Measurements from ENCODE around the gene NUDT4.

Gene NUDT4

DNA sequence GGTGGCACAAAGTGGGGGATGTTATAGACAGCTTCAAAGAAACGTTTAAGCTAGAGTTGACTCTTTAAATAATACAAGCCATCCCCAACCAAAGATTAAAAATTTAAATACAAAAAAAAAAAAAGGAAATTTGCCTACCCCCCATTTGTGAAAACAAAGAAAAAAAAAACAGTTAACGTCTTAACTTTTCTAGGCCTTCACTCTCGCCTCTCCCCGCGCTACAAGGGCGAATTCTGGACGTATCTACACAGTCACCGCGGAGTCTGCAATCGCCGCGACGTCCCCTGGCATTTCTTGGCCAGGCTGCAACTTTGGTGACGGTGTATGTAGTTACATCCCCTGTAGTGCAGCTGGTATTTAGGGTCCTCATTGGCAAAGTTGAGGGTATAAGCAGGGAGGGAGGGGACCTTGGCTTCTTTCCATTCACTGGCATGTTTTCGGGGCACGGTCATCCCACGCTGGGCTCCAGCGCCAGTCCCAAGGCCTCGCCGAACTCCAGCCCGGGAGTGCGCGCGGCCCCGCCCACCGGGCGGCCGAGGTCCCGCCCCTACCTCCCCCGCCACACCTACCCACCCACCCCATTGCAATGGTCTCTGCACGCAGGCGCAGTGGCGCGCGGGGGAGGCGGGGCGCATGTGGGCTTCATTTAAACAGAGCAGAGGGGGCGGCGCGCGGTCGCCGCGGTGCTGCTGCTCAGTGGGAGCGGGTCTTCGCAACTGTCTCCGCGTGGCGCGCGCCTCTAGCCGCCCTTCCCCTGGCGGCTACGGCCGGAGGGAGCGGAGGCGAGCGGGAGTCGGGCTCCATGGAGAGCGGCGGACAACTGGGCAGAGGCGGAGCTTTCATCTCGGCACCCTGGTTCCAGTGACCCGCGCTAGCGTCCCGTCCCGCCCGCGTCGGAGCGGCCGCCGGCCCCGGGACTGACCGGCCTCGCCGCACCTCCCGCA, at the start of gene NUDT4:
TSS of gene NUDT4 (plus strand) at position 674 of the 944 bp plus-strand sequence. CDS start 398 bp downstream, outside the sequence.
- peak; percentile 81 for DNase-seq (ENCODE audit: low spot score)
- FAIRE-seq = peak; percentile 12

DNA sequence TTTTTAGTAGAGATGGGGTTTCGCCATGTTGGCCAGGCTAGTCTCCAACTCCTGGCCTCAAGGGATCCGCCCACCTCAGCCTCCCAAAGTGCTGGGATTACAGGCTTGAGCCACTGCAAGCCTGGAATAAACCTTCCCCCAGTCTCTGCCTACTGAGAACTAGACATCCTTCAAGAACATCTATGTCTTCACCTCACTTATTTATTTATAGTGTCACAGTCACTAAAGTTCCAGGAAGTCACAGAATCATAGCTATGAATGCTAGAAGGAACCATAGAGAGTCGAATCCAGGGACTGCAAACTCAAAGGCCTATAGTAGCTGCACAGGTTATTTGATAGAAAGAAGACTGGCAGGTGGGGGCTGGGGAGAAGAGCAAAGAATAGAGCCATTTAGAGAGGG, 44.7 kb upstream of the NUDT4 start:
- FAIRE-seq = no peak
- no peak for DNase-seq (ENCODE audit: low spot score)

DNA sequence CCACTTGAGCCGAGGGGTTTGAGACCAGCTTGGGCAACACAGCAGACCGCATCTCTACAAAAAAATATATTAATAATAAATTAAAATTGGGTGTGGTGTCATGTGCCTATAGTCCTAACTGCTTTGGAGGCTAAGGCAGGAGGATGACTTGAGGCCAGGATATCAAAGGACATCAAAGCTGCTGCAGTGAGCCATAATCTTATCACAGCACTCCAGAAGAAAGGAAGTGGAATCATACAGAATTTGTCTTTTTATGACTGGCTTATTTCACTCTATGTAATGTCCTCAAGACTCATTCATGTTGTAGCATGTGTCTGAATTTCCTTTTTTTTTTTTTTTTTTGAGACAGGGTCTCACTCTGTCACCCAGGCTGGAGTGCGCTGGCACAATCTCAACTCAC, 43.9 kb upstream of the NUDT4 start:
- no peak for DNase-seq (ENCODE audit: low spot score)
- no peak for FAIRE-seq

DNA sequence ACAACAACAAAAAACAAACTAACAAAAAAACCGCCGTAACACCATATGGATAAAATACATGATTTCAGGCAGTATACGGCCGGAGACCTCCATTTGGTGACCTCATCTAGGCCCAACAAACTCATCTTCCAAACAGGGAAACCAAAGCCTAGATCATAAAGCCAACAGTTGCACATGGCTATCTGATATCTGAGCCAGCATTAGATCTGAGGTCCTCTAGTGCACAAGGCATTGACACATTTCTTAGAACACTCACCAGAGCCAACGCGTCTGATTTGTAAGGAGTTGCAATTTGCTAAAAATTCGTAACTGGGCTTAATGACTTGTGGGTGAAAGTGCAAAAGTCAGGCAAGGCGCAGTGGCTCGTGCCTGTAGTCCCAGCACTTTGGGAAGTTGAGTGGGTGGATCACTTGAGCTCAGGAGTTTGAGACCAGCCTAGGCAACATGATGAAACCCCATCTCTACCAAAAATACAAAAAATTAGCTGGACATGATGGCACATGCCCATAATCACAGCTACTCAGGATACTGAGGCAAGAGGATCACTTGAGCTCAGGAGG, 42.0 kb upstream of the NUDT4 start:
- no peak for FAIRE-seq
- no peak for DNase-seq (ENCODE audit: low spot score)

DNA sequence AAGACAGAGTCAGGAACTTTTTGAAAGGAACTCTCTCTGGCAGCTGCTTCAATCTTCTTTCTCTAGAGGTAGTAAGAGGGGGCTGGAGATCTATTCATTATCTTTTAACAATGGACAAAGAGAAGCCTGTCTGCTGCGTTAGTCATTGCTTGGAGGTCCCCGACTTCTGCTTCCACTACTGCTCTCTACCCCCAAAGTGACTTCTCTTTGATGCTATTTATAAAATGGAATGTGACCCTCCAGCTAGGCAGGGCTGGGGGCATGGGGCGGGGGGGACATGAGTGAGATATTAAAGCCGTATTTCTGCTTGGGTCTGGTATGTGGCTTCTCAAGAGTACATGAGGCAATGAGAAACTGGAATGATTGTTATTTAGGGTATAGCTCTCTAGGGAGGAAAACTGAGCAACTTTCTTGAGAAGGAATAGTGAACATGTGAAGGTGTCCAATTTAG, 41.4 kb upstream of the NUDT4 start:
- no peak for DNase-seq (ENCODE audit: low spot score)

DNA sequence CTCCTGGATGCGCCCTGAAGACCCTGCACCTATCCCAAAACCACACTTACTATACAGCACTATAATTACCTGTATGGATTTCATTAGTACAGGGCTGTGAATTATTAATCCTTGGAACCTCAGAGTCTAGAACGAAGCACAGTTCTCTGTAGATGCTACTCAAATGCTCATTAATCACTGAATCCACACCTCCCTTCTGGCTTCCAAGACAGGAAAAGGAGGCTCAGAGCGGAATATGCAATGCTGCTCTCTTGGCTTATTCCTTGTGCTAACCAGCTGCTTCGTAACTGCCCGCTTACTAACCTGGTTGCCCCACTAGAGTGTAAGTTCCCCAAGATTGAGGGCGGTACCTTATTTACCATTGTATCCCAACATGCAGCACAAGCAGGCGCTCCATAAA, 39.1 kb upstream of the NUDT4 start:
- DNase-seq (ENCODE audit: low spot score) = no peak
- FAIRE-seq = no peak

More for the DNA sequence above, 41.4 kb upstream of the NUDT4 start:
- FAIRE-seq = no peak

DNA sequence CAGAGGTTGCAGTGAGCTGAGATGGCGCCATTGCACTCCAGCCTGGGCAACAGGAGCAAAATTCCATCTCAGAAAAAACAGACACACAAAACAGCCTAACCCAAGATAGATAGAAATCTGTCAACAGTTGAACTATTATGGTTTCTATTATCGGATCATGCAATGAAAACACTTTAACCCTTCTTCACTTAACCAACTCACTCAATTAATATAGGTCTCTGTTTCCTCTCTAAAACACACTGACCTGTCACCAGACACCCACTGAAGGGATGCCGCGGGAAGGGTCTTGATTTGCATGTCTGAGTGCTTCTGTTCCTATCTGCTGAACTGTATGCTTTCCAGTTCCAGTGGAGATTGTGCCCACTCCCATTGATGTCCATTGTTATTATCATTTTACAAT, 38.0 kb upstream of the NUDT4 start:
- DNase-seq (ENCODE audit: low spot score) (no peak), FAIRE-seq (no peak)

DNA sequence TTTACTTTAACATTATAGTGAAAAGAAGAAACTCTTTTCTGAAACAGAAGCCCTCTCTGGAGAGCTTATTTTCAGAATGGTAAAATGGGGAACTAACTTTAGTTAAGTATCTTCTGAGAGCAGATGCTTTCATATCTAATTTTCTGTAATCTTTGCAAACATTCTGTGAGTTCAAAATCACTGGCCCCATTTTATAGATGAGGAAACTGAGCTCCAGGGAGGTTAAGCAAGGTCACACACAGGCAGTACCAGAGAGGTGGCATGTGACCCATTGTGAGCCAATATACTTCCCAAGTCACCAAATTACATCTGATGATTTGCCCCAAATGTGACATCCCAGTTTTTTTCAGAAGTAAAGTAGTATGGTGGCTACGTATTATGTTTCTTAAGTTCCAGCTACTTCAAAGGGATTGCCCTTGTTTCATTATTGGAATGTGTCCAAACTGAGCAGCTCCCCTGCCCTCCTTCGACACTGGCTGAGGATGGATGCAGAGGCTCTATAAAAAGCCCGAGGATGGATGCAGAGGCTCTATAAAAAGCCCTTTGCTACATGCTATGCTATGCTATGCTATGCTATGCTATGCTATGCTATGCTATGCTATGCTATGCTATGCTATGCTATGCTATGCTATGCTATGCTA, 36.2 kb upstream of the NUDT4 start:
- FAIRE-seq = no peak
- DNase-seq (ENCODE audit: low spot score) = no peak

DNA sequence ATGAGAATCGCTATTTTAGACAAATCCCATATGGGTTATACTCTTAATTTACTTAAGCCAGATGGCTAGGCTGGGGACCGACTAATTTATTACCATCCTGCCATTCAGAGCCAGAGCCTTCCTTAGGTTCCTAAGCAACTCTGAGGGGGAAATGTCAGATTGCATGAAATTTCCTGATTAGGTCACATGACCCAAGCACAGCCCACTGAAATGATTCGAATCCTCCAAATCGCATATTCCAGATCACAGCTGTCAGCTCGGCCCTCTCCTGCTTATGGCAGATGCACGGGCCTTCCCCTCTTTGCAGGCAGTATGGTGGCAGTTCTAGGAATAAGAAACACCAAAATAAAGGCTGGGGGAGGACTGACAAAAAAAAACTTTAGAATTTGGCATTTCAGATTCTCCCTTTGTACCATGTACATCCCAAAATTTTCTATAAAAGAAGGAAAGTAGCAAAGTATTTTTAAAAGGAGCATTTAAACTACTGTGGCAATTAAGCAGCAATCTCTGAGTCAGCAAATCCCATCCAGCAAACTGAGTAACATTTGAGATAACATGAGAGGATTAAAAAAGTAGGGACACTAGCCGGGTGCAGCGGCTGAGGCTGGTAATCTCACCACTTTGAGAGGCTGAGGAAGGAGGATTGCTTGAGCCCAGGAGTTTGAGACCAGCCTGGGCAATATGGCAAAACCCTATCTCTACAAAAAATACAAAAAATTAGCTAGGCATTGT, 30.5 kb upstream of the NUDT4 start:
- no peak for FAIRE-seq
- no peak for DNase-seq (ENCODE audit: low spot score)

DNA sequence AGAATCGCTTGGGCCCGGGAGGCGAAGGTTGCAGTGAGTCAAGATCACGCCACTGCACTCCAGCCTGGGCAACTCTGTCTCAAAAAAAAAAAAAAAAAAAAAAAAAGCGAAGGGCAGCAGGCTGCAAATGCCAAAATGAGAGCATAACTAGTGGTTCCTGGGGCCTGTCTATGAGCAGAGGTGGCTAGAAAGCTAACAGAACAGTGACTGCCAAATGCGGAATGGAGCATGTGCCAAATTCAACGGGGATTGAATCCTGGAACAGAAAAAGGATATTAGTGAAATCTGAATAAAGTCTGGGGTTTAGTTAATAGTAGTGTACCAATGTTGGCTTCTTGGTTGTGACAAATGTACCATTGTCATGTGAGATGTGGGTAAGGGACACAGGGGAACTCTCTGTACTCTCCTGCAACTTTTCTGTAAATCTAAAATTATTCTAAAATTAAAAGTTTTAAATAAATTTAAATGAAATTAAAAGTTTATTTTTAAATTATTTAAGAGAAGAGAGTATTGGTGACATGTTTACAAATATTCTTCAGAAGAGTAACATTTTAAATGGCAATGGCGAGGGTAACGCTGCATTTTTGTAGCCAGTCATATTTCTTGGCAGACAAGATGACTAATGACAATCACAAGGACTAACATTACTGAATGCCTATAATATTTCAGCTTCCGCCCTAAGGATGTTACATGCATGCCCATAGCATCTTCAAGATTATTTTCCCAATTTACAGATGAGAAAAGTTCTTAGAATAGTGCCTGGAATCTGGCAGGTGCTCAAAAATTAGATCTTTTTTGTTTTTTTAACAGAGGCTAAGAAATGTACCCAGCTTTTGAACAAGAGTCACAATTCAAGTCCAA, 28.9 kb upstream of the NUDT4 start:
- DNase-seq (ENCODE audit: low spot score) (no peak), FAIRE-seq (no peak)

DNA sequence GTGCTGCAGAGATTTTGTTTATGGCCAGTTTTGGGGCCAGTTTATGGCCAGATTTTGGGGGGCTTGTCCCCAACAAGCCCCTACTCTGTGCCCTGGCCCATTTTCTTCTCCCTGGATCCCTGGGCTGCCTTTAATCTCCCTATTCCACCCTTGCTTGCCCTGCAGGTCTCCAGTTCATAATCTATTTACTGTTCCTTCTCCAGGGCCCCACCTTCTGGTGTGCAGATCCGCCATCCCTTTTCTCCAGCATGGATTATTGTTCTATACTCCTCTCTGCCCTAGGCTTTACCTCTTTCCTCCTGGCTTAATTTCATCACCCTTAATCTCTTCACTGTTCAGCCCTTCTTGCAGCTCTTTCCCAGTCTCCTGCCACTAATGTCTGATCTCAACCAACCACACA, 26.0 kb upstream of the NUDT4 start:
- FAIRE-seq = no peak

DNA sequence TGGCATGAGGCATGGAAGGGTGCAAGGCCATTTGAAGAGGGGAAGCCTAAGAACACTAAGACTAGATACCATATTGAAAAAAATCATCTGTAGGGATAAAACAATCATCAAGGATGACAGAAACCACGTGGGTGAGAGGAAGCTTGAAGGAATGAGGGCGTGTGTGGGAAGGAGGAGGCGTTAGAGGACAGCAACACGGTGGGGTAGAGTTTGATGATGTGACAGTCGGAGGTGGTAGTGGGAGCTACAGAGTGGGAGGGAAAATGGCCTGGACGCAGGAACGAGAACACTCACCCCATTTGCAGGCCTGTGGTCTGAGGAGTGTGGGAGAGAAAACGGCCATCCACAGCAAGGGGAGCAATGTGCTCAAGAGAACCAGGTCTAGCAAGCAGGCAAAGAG, 25.4 kb upstream of the NUDT4 start:
- no peak for DNase-seq (ENCODE audit: low spot score)
- no peak for FAIRE-seq

More for the DNA sequence above, 26.0 kb upstream of the NUDT4 start:
- no peak for DNase-seq (ENCODE audit: low spot score)

DNA sequence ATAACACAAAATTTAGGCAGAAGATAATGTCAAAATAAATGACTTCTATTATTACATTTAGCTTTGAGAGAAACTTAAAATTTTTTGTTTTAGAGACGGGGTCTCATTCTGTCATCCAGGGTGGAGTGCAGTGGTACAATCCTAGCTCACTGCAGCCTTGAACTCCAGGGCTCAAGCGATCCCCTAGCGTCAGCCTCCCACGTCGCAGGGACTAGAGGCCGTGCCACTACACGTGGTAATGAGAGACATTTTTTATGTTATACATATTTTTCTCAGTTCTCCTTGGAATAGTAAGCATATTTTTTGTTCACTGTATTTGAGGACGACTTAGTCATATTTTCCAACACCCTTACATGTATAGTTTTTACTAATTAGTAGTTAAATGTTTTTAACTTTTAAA, 21.5 kb upstream of the NUDT4 start:
- DNase-seq (ENCODE audit: low spot score) (no peak), FAIRE-seq (no peak)

DNA sequence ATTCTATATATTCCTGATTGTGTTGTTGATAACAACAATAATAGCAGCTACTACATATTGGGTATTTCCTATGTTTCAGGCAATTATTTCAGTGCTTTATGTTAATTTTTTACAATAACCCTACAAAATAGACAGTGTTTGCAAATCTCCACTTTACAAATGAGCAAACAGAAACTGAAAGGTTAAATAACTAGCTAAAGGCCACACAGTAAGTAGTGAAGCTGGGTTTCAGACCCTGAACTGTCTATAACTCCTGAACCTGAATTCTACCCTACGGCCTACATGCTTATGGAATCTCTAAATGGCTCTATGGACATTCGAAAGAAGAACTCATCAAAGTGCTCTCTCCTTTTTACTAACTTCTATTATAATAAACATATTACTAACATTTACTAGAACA, 19.7 kb upstream of the NUDT4 start:
- DNase-seq (ENCODE audit: low spot score) (no peak), FAIRE-seq (no peak)

DNA sequence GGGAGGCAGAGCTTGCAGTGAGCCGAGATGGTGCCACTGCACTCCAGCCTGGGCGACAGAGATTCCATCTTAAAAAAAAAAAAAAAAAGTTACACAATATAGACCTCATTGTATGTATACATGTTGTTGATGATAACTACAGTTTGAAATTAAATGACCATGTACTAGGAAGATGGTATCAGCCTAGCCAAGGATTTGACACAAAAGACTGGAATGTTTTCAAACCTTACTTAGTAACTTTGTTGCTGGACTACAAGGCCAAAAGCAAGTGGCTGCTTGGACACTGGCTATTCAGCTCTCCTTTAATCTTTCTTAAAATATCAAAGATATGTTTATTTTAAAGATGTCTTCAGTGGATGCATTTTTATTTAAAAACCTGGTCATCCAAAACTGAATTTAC, 18.9 kb upstream of the NUDT4 start:
- FAIRE-seq = no peak
- DNase-seq (ENCODE audit: low spot score) = no peak

DNA sequence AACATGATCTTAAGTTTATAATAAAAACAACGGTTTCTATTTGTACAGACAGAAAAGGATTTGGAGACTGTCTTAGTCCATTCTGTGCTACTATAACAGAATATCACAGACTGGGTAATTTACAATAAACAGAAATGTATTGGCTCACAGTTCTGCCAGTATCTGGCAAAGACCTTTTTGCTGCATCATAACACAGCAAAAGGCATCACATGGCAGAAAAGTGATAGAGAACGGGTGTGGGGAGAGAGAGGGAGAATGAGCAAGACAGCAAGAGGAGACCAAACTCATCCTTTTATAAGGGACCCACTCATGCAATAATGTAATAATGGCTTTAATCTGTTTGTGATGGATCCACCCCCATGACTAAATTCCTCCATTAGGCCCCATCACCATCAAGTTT, 17.0 kb upstream of the NUDT4 start:
- DNase-seq (ENCODE audit: low spot score) = no peak
- FAIRE-seq = no peak

DNA sequence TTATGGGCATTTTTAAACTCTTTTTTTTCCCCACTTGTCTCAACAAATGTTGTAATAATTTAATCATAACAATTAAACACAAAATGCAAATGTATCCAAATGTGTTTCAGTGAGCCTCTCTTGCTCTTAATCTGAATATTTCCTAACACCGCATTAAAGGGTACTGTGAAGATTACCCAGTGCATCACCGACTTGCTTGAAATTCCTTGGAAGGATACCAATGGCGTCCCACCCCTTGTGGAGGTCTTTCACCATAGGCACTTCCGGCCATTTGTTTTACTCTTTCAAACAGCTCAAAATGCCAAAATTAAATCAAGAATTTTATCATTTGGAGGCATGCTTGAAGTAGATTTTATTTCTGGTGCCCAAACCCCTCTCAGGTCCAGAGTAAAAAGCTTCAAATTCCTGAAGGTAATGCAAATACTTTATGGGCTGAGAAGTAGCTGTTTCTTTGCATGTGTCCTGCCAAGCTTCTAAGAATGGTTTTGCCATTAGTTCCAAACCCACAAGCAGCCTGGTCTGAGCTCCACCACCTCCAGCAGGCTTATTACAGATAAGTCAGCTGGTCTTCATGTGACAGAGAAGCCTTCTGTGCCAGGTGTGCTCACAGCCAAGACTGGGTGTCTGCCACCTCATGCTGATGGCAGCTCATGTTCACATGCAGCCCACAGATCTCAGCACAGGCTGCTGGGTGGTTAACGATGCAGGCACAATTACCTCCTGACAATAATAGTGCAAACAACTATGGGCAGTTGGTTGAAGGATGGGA, 16.4 kb upstream of the NUDT4 start:
- DNase-seq (ENCODE audit: low spot score) (peak; percentile 11), FAIRE-seq (no peak)

DNA sequence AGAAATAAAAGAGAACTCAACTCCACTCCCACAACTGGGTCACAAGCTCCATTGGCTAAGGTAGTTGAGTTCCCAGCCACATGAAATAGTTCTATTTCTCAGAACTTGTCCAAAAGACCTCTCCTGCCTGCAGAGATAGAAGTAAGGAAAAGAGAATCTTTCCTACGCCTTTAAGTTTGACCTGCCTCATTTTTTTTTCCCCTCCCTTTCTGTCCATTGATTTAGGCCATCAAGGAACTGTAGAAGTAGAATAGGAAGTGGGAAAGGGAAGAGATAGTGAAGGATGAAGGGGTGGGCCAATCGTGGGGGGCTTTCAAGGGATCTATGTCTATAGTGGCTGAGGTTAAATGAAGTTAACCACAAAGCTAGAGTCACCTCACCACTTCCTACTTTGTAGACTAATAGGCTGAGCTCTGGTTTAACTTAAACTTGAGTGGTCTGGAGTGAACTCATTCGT, 13.9 kb upstream of the NUDT4 start:
- peak; percentile 11 for DNase-seq (ENCODE audit: low spot score)
- FAIRE-seq = peak; percentile 8

DNA sequence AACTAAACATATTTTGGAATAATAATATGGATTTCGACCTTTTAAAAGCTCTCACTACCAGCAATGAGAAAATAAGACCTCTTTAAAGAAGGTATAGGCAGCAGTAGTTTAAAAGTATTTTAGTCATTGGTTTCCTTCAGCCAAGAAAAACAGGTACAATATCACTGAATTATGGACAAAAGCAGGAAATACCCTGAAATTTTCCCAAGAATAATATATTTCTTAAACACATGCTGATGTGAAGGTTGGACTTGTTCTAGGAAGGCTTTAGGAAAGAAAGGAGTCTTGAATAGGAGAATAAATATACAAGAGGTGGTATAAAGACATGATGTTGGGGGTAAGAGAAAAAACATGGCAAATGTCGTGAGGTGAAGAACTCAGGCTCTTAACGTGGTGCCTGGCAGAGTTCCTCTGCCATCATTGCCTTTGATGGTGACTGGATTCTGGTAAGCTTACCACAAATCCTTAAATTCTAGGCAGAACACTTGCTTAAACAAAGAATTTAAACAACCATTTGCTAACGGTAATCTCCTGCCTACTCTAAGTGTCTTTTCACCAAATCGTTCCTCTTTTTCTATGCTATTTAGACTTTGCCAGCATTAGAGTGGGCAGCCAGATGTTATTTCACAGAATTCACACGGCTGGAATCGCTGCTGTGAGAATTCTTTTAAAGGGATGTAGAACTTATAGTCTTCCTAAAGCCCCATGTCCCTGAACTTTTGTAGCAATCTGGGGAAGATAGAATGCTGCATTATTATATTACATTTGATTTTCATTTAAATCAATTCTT, 11.9 kb upstream of the NUDT4 start:
- DNase-seq (ENCODE audit: low spot score) (no peak), FAIRE-seq (no peak)
